ENCODE measurements around the gene MARCHF3.
"Not testable (repeated sequence)": the region's sequence is repeated elsewhere in the genome, so short reads cannot be mapped to it uniquely, and the experiment has no call there.

The MARCHF3 gene

DNA sequence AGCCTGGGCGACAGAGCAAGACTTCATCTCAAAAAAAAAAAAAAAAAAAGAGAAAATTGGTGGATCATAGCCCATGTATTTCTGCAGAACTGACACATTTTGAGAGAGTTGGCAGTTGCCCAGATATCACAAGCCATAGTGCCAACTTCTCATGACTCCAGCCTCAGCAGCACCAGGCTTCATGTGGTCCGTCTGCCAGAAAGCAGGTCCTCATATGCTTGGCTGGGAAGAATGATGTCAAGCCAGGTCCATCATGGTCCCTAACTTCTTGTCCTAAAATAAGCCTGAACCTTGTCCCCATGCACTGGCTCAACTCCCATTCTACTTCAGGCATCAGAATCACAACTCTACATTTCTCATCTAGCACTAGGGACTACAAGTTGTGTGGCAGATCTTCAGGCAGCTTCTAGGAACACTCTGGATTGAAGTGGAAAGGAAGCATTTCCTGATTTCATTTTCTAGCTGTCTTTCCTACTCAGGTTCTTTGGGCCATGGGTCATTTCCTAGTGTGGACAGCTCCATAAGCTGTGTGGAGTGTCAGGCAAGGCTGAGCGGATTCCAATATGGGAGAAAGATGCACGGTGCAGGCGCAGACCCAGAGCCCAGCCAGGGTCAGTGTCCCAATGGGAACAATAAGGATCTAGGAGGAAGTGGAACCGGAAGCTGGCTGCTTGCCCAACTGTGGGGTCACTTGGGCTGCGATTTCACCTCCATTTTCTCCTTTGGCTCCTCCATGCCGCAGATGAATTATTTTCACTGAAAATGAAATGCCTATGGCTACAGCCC is 163.3 kb downstream of the MARCHF3 start:
- DNase-seq: no peak

DNA sequence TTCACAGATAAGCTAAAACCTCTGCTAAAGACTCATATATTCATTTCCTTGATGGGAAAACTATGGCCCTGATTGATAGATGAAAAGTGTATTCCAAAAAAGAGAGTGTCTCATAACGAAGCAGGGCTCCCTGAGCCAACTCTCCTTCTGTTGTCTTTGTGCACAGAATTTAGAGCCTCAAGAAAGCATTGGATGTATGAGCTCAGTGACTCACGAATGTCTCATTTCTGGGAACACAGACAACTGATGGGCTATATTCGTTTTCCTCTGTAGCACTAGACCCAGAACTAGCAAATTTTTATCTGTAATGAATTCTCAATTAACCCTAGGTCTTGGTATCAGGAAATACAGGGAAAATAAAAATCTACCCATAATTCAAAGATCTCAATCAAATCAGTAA is 165.1 kb downstream of the MARCHF3 start:
- DNase-seq: no peak

- DNase-seq: no peak
Observed at GRCh38 chr5:126864042-126864688, 166.2 kb downstream of the MARCHF3 start.

DNA sequence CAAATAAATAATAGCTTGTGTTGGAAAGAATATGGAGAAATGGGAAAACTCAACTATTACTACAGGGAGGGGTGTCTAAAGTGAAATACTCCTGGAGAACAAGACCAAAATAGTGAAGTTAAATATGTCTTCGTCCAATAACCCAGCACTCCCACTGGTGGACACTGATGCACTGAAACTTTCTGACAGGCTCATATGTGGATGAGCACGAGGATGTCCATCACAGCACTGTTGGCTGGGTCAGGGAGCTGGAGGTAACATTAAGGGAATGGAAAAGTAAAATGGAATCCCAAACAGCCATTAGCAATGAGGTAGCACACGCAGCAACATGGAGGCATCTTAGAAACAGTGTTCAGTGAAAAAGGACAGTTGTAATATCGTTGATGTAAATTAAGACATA is 167.0 kb downstream of the MARCHF3 start:
- DNase-seq: no peak

DNA sequence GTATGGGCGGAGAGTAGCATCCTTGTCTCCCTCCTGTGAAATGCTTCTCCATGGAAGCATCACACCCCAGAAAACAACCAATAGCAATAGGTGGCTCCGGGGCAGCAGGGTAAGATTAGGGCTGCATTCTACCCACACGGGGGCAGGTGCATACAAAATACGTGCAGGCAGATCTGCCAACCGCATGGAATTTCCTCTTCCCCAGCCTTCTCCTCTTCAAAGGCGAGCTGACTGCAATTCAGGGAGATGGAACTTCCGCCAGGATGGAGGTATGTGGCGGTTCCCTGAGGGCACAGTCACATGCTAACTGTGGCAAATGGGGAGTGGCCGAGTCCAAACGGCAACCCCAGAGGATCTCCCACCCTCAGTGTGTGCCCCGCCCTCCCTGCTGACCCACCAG is 171.9 kb downstream of the MARCHF3 start:
- no peak for DNase-seq

DNA sequence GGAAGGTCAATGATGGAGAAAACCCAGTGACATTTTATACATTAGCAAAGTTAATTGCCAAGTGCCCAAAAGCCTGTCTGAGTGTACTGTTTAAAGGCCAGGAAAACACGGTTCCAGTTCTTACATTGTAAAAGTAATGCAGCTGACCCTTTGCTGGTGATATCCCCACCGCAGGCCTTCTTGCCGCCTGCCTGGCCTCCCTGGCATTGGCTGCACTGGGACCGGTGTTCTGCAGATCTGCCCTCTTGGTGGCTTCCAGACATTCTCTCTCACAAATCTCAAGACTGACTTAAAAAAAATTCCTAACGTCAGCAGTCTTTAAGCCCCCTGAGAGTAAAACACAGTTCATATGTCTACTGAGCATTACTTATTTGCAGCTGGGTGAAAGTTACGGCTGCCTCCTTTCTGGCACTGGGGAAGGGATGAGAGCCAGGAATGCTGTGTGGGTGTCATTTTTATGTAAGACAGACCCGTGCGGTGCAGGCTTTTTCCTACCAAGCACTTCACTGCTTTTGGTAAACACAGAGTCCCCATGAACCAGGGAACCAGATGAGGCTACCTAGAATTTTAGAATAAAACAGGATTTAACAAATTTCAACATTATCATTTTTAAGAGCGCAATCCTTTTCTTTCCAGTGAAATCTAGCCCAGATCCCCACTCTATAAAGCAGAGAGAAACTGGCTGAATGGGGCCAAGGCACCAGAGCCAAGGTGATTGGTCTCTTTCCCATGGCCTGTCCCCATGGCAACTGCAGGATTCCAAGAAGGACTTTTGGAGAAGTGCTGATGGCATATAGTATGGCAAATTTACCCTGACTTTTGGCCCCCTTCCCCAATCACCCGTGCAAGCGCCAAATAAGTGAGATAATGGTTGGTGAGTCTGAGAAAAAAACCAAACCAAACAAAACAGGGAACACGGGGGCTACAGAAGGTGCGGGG is 172.6 kb downstream of the MARCHF3 start:
- DNase-seq: no peak

GRCh38 chr5:126855266-126855665 is 175.1 kb downstream of the MARCHF3 start:
- DNase-seq: no peak

DNA sequence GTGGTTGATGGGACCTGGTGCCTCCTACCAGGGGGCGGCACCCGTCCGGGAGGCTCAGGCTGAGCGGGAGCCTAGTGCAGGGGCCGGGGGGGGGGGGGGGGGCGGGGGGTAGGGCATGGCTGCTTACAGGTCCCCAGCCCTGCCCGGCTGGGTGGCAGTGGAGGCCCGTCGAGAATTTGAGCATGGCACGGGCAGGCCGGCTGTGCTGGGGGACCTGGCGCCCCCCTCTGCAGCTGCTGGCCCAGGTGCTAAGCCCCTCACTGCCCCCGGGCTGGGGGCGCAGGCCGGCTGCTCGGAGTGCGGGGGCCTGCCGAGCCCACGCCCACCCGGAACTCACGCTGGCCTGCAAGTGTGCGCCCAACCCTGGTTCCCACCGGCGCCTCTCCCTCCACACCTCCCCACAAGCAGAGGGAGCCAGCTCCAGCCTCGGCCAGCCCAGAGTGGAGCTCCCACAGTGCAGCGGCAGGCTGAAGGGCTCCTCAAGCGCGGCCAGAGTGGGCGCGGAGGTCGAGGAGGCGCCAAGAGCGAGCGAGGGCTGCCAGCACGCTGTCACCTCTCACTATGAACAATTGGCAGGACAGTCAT is 175.7 kb downstream of the MARCHF3 start:
- no peak for DNase-seq

DNA sequence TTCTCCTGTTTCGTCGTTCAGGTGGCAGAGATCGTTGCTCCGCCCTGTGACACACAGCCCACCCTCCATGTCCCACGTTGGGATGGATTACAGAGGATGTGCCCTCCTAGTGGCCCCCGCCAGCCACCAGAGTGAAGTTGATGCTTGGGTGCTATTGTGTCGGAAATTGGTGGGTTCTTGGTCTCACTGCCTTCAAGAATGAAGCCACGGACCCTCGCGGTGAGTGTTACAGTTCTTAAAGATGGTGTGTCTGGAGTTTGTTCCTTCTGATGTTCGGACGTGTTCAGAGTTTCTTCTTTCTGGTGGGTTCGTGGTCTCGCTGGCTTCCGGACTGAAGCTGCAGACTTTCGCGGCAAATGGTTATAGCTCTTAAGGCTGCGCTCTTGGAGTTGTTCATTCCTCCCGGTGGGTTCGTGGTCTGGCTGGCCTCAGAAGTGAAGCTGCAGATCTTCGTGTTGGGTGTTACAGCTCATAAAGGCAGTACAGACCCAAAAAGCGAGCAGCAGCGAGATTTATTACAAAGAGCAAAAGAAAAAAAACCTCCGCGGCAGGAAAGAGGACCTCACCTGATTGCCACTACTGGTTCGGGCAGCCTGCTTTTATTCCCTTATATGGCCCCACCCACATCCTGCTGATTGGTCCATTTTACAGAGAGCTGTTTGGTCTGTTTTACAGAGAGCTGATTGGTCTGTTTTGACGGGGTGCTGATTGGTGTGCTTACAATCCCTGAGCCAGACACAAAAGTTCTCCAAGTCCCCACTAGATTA is 176.6 kb downstream of the MARCHF3 start:
- not testable (repeated sequence) for DNase-seq

- no peak for DNase-seq
Observed at GRCh38 chr5:126852841-126853271, 177.5 kb downstream of the MARCHF3 start.

GRCh38 chr5:126852091-126852571 is 178.2 kb downstream of the MARCHF3 start:
- DNase-seq: no peak

- DNase-seq: no peak
Observed at GRCh38 chr5:126851501-126852011, 178.8 kb downstream of the MARCHF3 start.

- DNase-seq: no peak
Observed at GRCh38 chr5:126849101-126849678, 181.2 kb downstream of the MARCHF3 start.

DNA sequence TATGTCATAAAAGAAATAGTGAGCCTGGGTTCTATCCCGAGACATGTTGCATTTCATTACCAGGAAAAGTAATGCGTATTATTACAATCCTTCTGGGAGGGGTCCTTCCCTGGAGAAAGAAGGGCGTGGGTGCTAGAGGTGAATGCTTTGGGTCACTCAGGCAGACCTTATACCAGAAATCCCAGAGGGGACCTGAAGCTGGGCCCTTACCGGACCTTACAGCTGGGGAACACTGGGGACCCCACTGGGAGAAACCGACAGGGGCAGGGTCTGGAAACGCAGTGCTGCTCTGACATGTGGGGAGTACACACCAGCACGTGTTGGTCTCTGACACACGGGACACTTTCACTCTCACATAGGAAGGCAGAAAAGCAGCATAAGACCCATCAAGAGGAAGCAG is 182.1 kb downstream of the MARCHF3 start:
- DNase-seq: no peak

DNA sequence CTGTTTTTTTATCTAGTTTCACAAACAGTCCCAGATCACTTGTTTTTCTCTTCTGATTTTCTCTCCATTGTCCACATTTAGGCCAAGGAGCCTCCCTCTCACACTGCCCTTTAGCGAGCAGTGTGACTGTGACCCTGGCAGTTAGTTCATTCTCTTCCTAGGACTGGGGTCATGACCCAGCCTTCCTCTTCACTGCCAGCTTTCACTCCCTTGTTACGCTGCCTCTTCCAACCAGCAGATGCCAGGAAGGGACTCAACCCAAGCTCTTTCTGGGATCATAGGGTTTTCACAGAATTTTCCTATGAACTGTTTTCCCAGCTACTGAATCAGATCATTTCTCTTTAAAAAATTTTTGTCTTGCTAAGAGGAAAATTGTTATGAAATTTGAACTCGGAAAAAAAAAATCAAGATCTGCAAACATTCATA is 182.5 kb downstream of the MARCHF3 start:
- no peak for DNase-seq

- DNase-seq: no peak
Observed at GRCh38 chr5:126847456-126847820, 182.9 kb downstream of the MARCHF3 start.

DNA sequence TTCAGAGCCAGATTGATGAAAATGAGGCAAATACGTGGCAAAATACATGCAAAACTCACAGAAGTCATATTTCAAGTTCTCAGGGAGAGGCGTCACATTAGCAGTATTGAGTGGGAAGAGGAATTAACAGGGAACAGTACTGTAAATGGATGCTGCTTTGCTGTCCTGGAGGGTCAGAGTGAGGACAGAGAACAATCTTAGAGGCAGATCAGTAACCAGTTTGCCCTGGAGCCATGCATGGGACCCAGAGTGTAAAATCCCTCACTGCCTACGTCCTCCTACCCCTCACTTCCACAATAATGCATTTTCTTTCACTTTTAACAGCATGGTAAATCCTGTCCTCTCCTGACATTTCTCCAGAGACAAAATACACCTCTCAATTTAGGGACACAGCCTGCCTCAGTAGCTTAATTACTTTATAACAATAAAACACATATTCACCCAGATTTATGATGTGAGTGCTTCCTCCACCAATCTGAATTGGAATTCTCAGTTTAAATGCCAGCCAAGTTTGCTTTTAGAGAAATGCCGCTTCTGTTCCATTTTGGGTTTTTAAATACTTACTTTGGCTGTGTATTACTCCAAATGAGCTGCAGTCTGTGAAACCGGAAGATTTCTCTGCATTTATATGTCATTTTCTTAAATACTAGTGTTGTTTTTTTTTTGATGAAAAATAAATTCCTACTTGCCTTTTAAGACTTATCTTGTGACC is 183.5 kb downstream of the MARCHF3 start:
- DNase-seq: no peak

GRCh38 chr5:126846344-126846743 is 184.0 kb downstream of the MARCHF3 start:
- DNase-seq: no peak

- not testable (repeated sequence) for DNase-seq
Observed at GRCh38 chr5:126845470-126846070, 184.8 kb downstream of the MARCHF3 start.

DNA sequence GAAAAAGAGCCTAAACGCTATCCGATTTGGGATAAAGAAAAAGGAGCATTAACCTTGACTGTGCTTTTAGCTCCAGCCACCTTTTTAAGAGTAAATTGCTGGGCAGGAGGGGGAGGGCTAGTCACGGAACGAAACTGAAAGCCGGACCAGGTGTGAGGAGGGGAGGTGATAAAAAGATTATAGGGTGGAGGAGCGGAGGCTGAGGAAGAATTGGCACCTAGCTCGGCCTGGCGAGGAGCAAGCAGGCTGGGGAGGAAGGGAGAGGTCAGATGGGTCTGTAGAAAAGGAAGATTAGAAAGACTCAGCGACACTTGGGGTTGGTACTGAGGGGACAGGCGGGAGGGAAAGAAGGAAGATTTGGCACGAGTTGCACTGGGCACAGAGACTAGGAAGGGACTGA is 187.0 kb downstream of the MARCHF3 start:
- DNase-seq: not testable (repeated sequence)
